HEK293 (cell line): ENCODE data around the gene GALR2.

Experiments
- CTCF ChIA-PET: fragments of 350-600 bp; formaldehyde crosslinking; extraction: SDS; loops from one replicate; lab custom pipeline; 2021; ENCODE audit warnings: antibody characterized with exemption; lab: Yijun Ruan, JAX
- POLR2A ChIA-PET: fragments of 300-600 bp; formaldehyde crosslinking; extraction: SDS; loops from one replicate; lab custom pipeline; 2020; ENCODE audit warnings: antibody characterized with exemption, inconsistent platforms; lab: Yijun Ruan, JAX
- H3K27ac ChIP-seq: fragments of 200-500 bp; sonication (Bioruptor generic); 2 replicates; pipeline ENCODE4 v1.5.1; 2014; ENCODE audit warnings: low read depth, low read length, control low read depth, inconsistent platforms; ENCODE audit errors: extremely low read depth
- H3K36me3 ChIP-seq, 2 experiments: fragments of 200-500 bp in 1 of 2; sonication (Bioruptor generic) in 1 of 2; 1 replicate in 1 of 2; 2 replicates in 1 of 2; pipeline ENCODE4 v1.5.1; 2014 to 2017; ENCODE audit warnings: inconsistent platforms in 2 of 2, low read length in 2 of 2; ENCODE audit not compliant: control insufficient read depth in 2 of 2, insufficient read depth in 1 of 2
- H3K4me1 ChIP-seq: fragments of 200-500 bp; sonication (Bioruptor generic); 2 replicates; pipeline ENCODE4 v1.5.1; 2014; ENCODE audit warnings: mild to moderate bottlenecking, low read length, inconsistent platforms; ENCODE audit not compliant: control insufficient read depth, insufficient read depth
- H3K4me3 ChIP-seq: 2 replicates; pipeline ENCODE4 v1.5.1; 2011; ENCODE audit warnings: low read depth, mild to moderate bottlenecking, control low read depth, low read length, moderate library complexity
- H3K9me3 ChIP-seq: fragments of 200-500 bp; sonication (Bioruptor generic); 2 replicates; pipeline ENCODE4 v1.5.1; 2014; ENCODE audit warnings: low read depth, low read length, inconsistent platforms; ENCODE audit not compliant: control insufficient read depth, insufficient read depth
- CTCF ChIP-seq: fragments of 450-650 bp; formaldehyde crosslinking; IDR thresholded peaks from 2 replicates; pipeline ENCODE4 v1.5.1; 2016; ENCODE audit warnings: missing biosample characterization, missing genetic modification characterization
- EGR2 ChIP-seq: fragments of 450-650 bp; formaldehyde crosslinking; IDR thresholded peaks from 2 replicates; pipeline ENCODE4 v1.5.1; 2016; ENCODE audit warnings: low read depth, missing biosample characterization, missing genetic modification characterization
- PRDM2 ChIP-seq: fragments of 450-650 bp; formaldehyde crosslinking; IDR thresholded peaks from 2 replicates; pipeline ENCODE4 v1.5.1; 2016; ENCODE audit warnings: missing biosample characterization, missing genetic modification characterization, borderline replicate concordance
- ZFHX2 ChIP-seq: fragments of 450-650 bp; formaldehyde crosslinking; conservative IDR thresholded peaks from 2 replicates; pipeline ENCODE4 v1.5.1; 2016; ENCODE audit warnings: missing biosample characterization, missing genetic modification characterization
- ZNF324 ChIP-seq: fragments of 450-650 bp; formaldehyde crosslinking; IDR thresholded peaks from 2 replicates; pipeline ENCODE4 v1.5.1; 2016; ENCODE audit warnings: missing biosample characterization, missing genetic modification characterization
- ZNF449 ChIP-seq: fragments of 450-650 bp; formaldehyde crosslinking; IDR thresholded peaks from 2 replicates; pipeline ENCODE4 v1.5.1; 2017; ENCODE audit warnings: missing biosample characterization, mild to moderate bottlenecking, missing genetic modification characterization, moderate library complexity
- ZNF518A ChIP-seq: fragments of 450-650 bp; formaldehyde crosslinking; conservative IDR thresholded peaks from 2 replicates; pipeline ENCODE4 v1.5.1; 2016; ENCODE audit warnings: low read depth, missing biosample characterization, missing genetic modification characterization
- ZNF549 ChIP-seq: fragments of 450-650 bp; IDR thresholded peaks from 2 replicates; pipeline ENCODE4 v1.5.1; 2018; ENCODE audit warnings: missing biosample characterization, missing genetic modification characterization, mild to moderate bottlenecking, inconsistent platforms, moderate library complexity
- ZNF600 ChIP-seq: fragments of 450-650 bp; formaldehyde crosslinking; IDR thresholded peaks from 2 replicates; pipeline ENCODE4 v1.5.1; 2016; ENCODE audit warnings: missing biosample characterization, missing genetic modification characterization

The GALR2 gene

GRCh38 chr17:76104140-76104895 is 29.7 kb downstream of the GALR2 start (continued):
- TF ChIP-seq PRDM2 (tag by site-specific recombination) (no peak), ZNF518A (tag by site-specific recombination) (no peak), ZNF324 (tag by site-specific recombination) (no peak), ZNF549 (tag by site-specific recombination) (no peak), ZNF600 (tag by site-specific recombination) (peak; percentile 13; the same call in 1 of the 2 replicates), ZNF449 (0 out of 2 replicates have a peak, but pooled peaks have one; percentile 21)
- TF ChIP-seq, all 188 proteins: peak for 4

- Histone ChIP-seq H3K27ac (no peak overlapping the region), H3K4me3 (no peak overlapping the region), H3K9me3 (no peaks in the 10 kb centered on the region), H3K4me1 (0 out of 2 replicates have a peak, but pooled peaks cover 4% of the 10 kb centered on the region), H3K36me3 (peaks cover 19 to 23% of the 10 kb centered on the region in 2 experiments)
- CTCF ChIA-PET: interaction anchor here (0.5 to 2.4 kb wide), 6 partner anchors 16 to 174 kb away, joined by 3 to 19 read pairs (median 4); no protein-coding TSS in a partner anchor
- POLR2A ChIA-PET: interaction anchor here (1.2 to 3.7 kb wide), 2 partner anchors 24 to 160 kb away, joined by 4 to 23 read pairs; partner anchors contain the start of genes UBALD2 and ZACN
- TF ChIP-seq ZFHX2 (tag by site-specific recombination) (peak; percentile 44), EGR2 (tag by site-specific recombination) (peak; percentile 62; the same call in 1 of the 2 replicates), CTCF (tag by site-specific recombination) (no peak)
- TF ChIP-seq, all 188 proteins: peak for 2
These were observed 30.3 kb downstream of the GALR2 start for GRCh38 chr17:76104896-76105231.
